B cell (primary cell): Measurements from ENCODE around the gene SYNE2. TPM values are rescaled to one million over a fixed set of nuclear protein-coding genes. Genes with fewer than 3 reads are reported as not detected.

Experiments
- ATAC-seq: fragments of 200-7000 bp; cut with Tn5 transposase; one replicate; pipeline ENCODE4 v1.10.0; 2021; ENCODE audit warnings: low read depth, mild to moderate bottlenecking, moderate number of reproducible peaks, moderate library complexity
- CTCF ChIA-PET: fragments of 350-600 bp; sonication (Branson Sonifier 250); formaldehyde crosslinking; loops from one replicate; lab custom pipeline; 2021; ENCODE audit warnings: antibody characterized with exemption, inconsistent platforms; lab: Charles Lee
- POLR2A ChIA-PET: fragments of 350-600 bp; sonication (Branson Sonifier 250); formaldehyde crosslinking; loops from one replicate; lab custom pipeline; 2021; ENCODE audit warnings: antibody characterized with exemption; lab: Charles Lee
- DNase-seq: peaks from one replicate; pipeline ENCODE4 v3.0.0; 2013
- H2AFZ ChIP-seq: 2 replicates; pipeline ENCODE4 v1.6.1; 2012; ENCODE audit warnings: mild to moderate bottlenecking, low read depth, low read length; ENCODE audit not compliant: insufficient read depth, poor library complexity, severe bottlenecking
- H3K27ac ChIP-seq, 2 donors: 1 replicate in 1 of 2; 2 replicates in 1 of 2; pipeline ENCODE4 v1.5.1; 2012 to 2013; ENCODE audit warnings: low read length in 2 of 2, mild to moderate bottlenecking in 2 of 2, moderate library complexity in 1 of 2
- H3K27me3 ChIP-seq, 4 experiments: fragments of 200-600 bp in 1 of 4; sonication (generic) in 1 of 4; replicated peaks in 1 of 4; 1 replicate in 2 of 4; 2 replicates in 2 of 4; pipeline versions ENCODE4 v1.6.1 to v1.7.0; 2013 to 2016; ENCODE audit warnings: low read length in 3 of 4, mild to moderate bottlenecking in 2 of 4, mixed read lengths in 1 of 4, moderate library complexity in 1 of 4; ENCODE audit not compliant: insufficient read depth in 4 of 4, control insufficient read depth in 3 of 4; ENCODE audit errors: control extremely low read depth in 1 of 4
- H3K36me3 ChIP-seq, 2 experiments: replicated peaks in 1 of 2; 1 replicate in 1 of 2; 2 replicates in 1 of 2; pipeline versions ENCODE4 v1.6.1 to v1.7.1; 2013; ENCODE audit warnings: low read length in 1 of 2; ENCODE audit not compliant: insufficient read depth in 2 of 2, control insufficient read depth in 1 of 2; ENCODE audit errors: control extremely low read depth in 1 of 2, extremely low read depth in 1 of 2
- H3K4me1 ChIP-seq, 2 donors: fragments of 200-600 bp in 1 of 2; sonication (generic) in 1 of 2; 1 replicate in 1 of 2; 2 replicates in 1 of 2; pipeline versions ENCODE4 v1.5.1 to v1.6.1; 2013 to 2017; ENCODE audit warnings: low read length in 2 of 2; ENCODE audit not compliant: control insufficient read depth in 2 of 2, insufficient read depth in 2 of 2
- H3K4me2 ChIP-seq: replicated peaks from 2 replicates; pipeline ENCODE3; 2012; ENCODE audit warnings: mild to moderate bottlenecking, low read depth, low read length; ENCODE audit not compliant: poor library complexity, severe bottlenecking
- H3K4me3 ChIP-seq, 5 experiments: fragments of 200-600 bp in 1 of 5; sonication (generic) in 1 of 5; 1 replicate in 3 of 5; 2 replicates in 2 of 5; pipeline versions ENCODE4 v1.5.1 to v1.7.0; 2011 to 2016; ENCODE audit warnings: low read length in 4 of 5, mild to moderate bottlenecking in 4 of 5, low read depth in 2 of 5, control low read depth in 1 of 5, moderate library complexity in 1 of 5; ENCODE audit not compliant: insufficient read depth in 1 of 5; ENCODE audit errors: control extremely low read depth in 1 of 5, extremely low read depth in 1 of 5
- H3K79me2 ChIP-seq: fragments of 200-600 bp; sonication (generic); one replicate; pipeline ENCODE4 v1.6.0; 2016; ENCODE audit warnings: low read length; ENCODE audit not compliant: control insufficient read depth, insufficient read depth
- H3K9ac ChIP-seq: fragments of 200-600 bp; sonication (generic); 2 replicates; pipeline ENCODE4 v1.6.1; 2017; ENCODE audit warnings: mild to moderate bottlenecking, low read length, moderate library complexity
- H3K9me3 ChIP-seq, 3 donors: one replicate each; pipeline versions ENCODE4 v1.6.1 to v1.7.1; 2013; ENCODE audit warnings: low read length in 2 of 3; ENCODE audit not compliant: control insufficient read depth in 2 of 3, insufficient read depth in 1 of 3; ENCODE audit errors: control extremely low read depth in 1 of 3
- H4K20me1 ChIP-seq: 2 replicates; pipeline ENCODE4 v1.6.0; 2012; ENCODE audit warnings: mild to moderate bottlenecking, low read length; ENCODE audit not compliant: insufficient read depth, control insufficient read depth, poor library complexity, severe bottlenecking
- H3K27ac Mint-ChIP-seq: one replicate; pipeline ENCODE4 v1.8.0; 2021; ENCODE audit warnings: mixed read lengths
- H3K27me3 Mint-ChIP-seq: one replicate; pipeline ENCODE4 v1.8.0; 2021; ENCODE audit warnings: mixed read lengths
- H3K4me1 Mint-ChIP-seq: one replicate; pipeline ENCODE4 v1.8.0; 2021; ENCODE audit warnings: mixed read lengths
- H3K4me3 Mint-ChIP-seq: one replicate; pipeline ENCODE4 v1.8.0; 2021; ENCODE audit warnings: mixed read lengths
- H3K9me3 Mint-ChIP-seq: one replicate; pipeline ENCODE4 v1.8.0; 2022; ENCODE audit warnings: mixed read lengths; ENCODE audit not compliant: insufficient read depth
- CTCF ChIP-seq: fragments of 200-600 bp; IDR thresholded peaks from one replicate; pipeline ENCODE4 v1.8.0; 2022; ENCODE audit warnings: antibody characterized with exemption, mild to moderate bottlenecking
- EZH2 ChIP-seq: IDR thresholded peaks from 2 replicates; pipeline ENCODE4 v1.6.1; 2012; ENCODE audit warnings: borderline replicate concordance, low read depth, mild to moderate bottlenecking, moderate library complexity, low read length; ENCODE audit not compliant: insufficient read depth, poor library complexity, severe bottlenecking
- WGBS: methylation state at CpG from one replicate; pipeline ENCODE4 v1.1.5; 2013; ENCODE audit warnings: missing lambda C conversion rate; ENCODE audit not compliant: insufficient coverage; 5-methylcytosine and 5-hydroxymethylcytosine counted together
- intact Hi-C: fragments of 100-400 bp; cut with micrococcal nuclease; formaldehyde crosslinking; loops from one replicate; pipeline ENCODE4 v1.10.0; 2022
- polyA plus RNA-seq: library from polyadenylated mRNA; depleted of rRNA; stranded (reverse); fragments of >200 nt; gene quantifications from 2 replicates; pipeline ENCODE4 v1.2.3, GENCODE V29; 2012
- total RNA-seq, 2 donors: library from RNA; stranded (reverse); fragments of 120-200 nt in 1 of 2; gene quantifications; 1 replicate in 1 of 2; 2 replicates in 1 of 2; pipeline versions ENCODE4 v1.2.3 to v1.2.4, GENCODE V29; 2013 to 2022

SYNE2 gene
- total and polyA plus RNA-seq, 2 donors (not counting 1 experiment from before 2014, with no cell fraction given): 39.5 to 105 TPM

- Histone ChIP-seq H3K79me2 (no peaks in the 10 kb centered on the region), H3K27me3 (no peaks in the 10 kb centered on the region), H3K27ac (no peak overlapping the region), H3K9me3 (peaks cover 0 to 1% (median 0%) of the 10 kb centered on the region in 3 donors), H3K9ac (no peak overlapping the region), H3K4me1 (no peaks in the 10 kb centered on the region), H4K20me1 (no peaks in the 10 kb centered on the region), H2AFZ (no peak overlapping the region), H3K36me3 (no peaks in the 10 kb centered on the region), H3K4me3 (no peak overlapping the region), H3K4me2 (no peak overlapping the region)
- POLR2A ChIA-PET: no interaction called here
- Mint-ChIP-seq H3K27me3 (no peaks in the 10 kb centered on the region), H3K4me1 (peaks cover 2% of the 10 kb centered on the region), H3K4me3 (no peak overlapping the region), H3K27ac (no peak overlapping the region), H3K9me3 (no peaks in the 10 kb centered on the region)
- DNase-seq (no peak), ATAC-seq (no peak)
- 90% methylated on average over 2 of the region's 4 CpGs for WGBS
- CTCF ChIA-PET: no interaction called here
- TF ChIP-seq CTCF (no peak), EZH2 (no peak)
- intact Hi-C loops: no loop called here
These were observed 391.5 kb downstream of the SYNE2 start for GRCh38 chr14:64244279-64244678.

GRCh38 chr14:64245491-64245890 is 392.7 kb downstream of the SYNE2 start:
- Mint-ChIP-seq H3K4me1 (peaks cover 2% of the 10 kb centered on the region), H3K9me3 (no peaks in the 10 kb centered on the region), H3K27ac (no peak overlapping the region), H3K27me3 (no peaks in the 10 kb centered on the region), H3K4me3 (no peak overlapping the region)
- CTCF ChIA-PET: no interaction called here
- Histone ChIP-seq H4K20me1 (no peaks in the 10 kb centered on the region), H3K4me3 (no peak overlapping the region), H3K36me3 (no peaks in the 10 kb centered on the region), H3K9me3 (peaks cover 0 to under 1% (median 0%) of the 10 kb centered on the region in 3 donors), H3K27ac (no peak overlapping the region), H3K27me3 (no peaks in the 10 kb centered on the region), H3K79me2 (no peaks in the 10 kb centered on the region), H3K4me1 (no peaks in the 10 kb centered on the region), H2AFZ (no peak overlapping the region), H3K4me2 (no peak overlapping the region), H3K9ac (no peak overlapping the region)
- POLR2A ChIA-PET: interaction anchor here (0.7 kb wide), 1 partner anchor 13 kb away, joined by 10 read pairs; no protein-coding TSS in a partner anchor
- no peak for TF ChIP-seq CTCF
- no peak for TF ChIP-seq EZH2
- intact Hi-C loops: no loop called here
- DNase-seq (no peak), ATAC-seq (no peak)
- 100% methylated on average over 1 of the region's 4 CpGs for WGBS
